GM12878 (cell line): Measurements from ENCODE around the gene AOPEP.

Source experiments
- JUND ChIP-seq: IDR thresholded peaks from 2 replicates; pipeline ENCODE4 v1.6.1; 2012; ENCODE audit warnings: low read depth, mild to moderate bottlenecking, low read length, improper control_type of control experiment, moderate library complexity
- MXI1 ChIP-seq: fragments of 150-350 bp; IDR thresholded peaks from 2 replicates; pipeline ENCODE4 v1.6.1; 2011; ENCODE audit warnings: low read depth, mild to moderate bottlenecking, inconsistent platforms, low read length, improper control_type of control experiment
- TF ChIP-seq, protein P1 (sequence below): IDR thresholded peaks from 2 replicates; pipeline ENCODE4 v1.6.1; 2012; ENCODE audit warnings: improper control_type of control experiment, low read depth, low read length; ENCODE audit not compliant: insufficient replicate concordance

DNA sequence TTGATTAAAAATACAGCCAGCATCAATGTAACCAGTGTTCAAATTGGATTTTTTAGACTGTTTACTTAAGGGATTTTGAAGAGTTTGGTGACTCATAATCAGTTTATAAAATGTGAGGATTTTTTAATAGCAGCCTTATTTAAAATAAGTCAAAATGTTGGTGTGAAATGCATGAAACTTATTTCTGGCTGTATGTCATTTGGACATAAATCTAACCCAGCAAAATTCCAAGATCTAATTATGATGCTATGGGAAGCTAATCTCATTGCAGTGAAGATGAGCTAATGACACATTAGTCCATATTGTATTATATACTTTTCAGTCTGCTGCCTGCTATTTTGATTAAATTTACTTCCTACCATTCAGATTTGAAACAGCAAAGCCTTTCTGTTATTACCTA is 140.3 kb downstream of the AOPEP start:
- no peak for TF ChIP-seq MXI1
- TF ChIP-seq, protein P1, sequence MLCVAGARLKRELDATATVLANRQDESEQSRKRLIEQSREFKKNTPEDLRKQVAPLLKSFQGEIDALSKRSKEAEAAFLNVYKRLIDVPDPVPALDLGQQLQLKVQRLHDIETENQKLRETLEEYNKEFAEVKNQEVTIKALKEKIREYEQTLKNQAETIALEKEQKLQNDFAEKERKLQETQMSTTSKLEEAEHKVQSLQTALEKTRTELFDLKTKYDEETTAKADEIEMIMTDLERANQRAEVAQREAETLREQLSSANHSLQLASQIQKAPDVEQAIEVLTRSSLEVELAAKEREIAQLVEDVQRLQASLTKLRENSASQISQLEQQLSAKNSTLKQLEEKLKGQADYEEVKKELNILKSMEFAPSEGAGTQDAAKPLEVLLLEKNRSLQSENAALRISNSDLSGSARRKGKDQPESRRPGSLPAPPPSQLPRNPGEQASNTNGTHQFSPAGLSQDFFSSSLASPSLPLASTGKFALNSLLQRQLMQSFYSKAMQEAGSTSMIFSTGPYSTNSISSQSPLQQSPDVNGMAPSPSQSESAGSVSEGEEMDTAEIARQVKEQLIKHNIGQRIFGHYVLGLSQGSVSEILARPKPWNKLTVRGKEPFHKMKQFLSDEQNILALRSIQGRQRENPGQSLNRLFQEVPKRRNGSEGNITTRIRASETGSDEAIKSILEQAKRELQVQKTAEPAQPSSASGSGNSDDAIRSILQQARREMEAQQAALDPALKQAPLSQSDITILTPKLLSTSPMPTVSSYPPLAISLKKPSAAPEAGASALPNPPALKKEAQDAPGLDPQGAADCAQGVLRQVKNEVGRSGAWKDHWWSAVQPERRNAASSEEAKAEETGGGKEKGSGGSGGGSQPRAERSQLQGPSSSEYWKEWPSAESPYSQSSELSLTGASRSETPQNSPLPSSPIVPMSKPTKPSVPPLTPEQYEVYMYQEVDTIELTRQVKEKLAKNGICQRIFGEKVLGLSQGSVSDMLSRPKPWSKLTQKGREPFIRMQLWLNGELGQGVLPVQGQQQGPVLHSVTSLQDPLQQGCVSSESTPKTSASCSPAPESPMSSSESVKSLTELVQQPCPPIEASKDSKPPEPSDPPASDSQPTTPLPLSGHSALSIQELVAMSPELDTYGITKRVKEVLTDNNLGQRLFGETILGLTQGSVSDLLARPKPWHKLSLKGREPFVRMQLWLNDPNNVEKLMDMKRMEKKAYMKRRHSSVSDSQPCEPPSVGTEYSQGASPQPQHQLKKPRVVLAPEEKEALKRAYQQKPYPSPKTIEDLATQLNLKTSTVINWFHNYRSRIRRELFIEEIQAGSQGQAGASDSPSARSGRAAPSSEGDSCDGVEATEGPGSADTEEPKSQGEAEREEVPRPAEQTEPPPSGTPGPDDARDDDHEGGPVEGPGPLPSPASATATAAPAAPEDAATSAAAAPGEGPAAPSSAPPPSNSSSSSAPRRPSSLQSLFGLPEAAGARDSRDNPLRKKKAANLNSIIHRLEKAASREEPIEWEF = no peak
- no peak for TF ChIP-seq JUND
